NCI-H1092 treated with DMSO at 0.1 percent for 48 hours (cell line): ENCODE data around the gene ECE2.
"Not testable (repeated sequence)": the region's sequence is repeated elsewhere in the genome, so short reads cannot be mapped to it uniquely, and the experiment has no call there.

Source experiments
- DNase-seq: peaks from one replicate; lab custom pipeline; 2025; lab: John Stamatoyannopoulos, UW

The ECE2 gene

GRCh38 chr3:184336547-184337398, 61.0 kb downstream of the ECE2 start:
- DNase-seq: no peak

- no peak for DNase-seq
These were observed 61.5 kb downstream of the ECE2 start, which contains the start of gene FAM131A for GRCh38 chr3:184337399-184337714. Gene FAM131A (plus strand): TSS chr3:184337600. CDS start chr3:184337631, 31 bp downstream.

GRCh38 chr3:184337981-184338380, 62.2 kb downstream of the ECE2 start:
- DNase-seq: no peak

- DNase-seq: peak; percentile 84
These were observed 62.7 kb downstream of the ECE2 start for GRCh38 chr3:184338511-184338945.

- peak; percentile 28 for DNase-seq
These were observed 63.2 kb downstream of the ECE2 start for GRCh38 chr3:184339001-184339400.

GRCh38 chr3:184339451-184340135, 63.8 kb downstream of the ECE2 start:
- DNase-seq: not testable (repeated sequence)

- no peak for DNase-seq
These were observed 66.1 kb downstream of the ECE2 start for GRCh38 chr3:184341925-184342324.
